GM12864 (cell line): Measurements from ENCODE around the gene MARCO.
"Not testable (repeated sequence)": the region's sequence is repeated elsewhere in the genome, so short reads cannot be mapped to it uniquely, and the experiment has no call there.

Experiments used
- DNase-seq: peaks from one replicate; pipeline ENCODE4 v3.0.0-alpha.2; 2011; ENCODE audit warnings: low read depth
- H3K4me3 ChIP-seq: 2 replicates; pipeline ENCODE4 v1.5.1; 2011; ENCODE audit warnings: mild to moderate bottlenecking, low read depth, low read length, control low read depth
- TF ChIP-seq, protein P1 (sequence below): IDR thresholded peaks from 2 replicates; pipeline ENCODE4 v1.5.1; 2011; ENCODE audit warnings: low read depth, mild to moderate bottlenecking, moderate library complexity, low read length, control low read depth, inconsistent platforms; ENCODE audit errors: missing control alignments

The MARCO gene

DNA sequence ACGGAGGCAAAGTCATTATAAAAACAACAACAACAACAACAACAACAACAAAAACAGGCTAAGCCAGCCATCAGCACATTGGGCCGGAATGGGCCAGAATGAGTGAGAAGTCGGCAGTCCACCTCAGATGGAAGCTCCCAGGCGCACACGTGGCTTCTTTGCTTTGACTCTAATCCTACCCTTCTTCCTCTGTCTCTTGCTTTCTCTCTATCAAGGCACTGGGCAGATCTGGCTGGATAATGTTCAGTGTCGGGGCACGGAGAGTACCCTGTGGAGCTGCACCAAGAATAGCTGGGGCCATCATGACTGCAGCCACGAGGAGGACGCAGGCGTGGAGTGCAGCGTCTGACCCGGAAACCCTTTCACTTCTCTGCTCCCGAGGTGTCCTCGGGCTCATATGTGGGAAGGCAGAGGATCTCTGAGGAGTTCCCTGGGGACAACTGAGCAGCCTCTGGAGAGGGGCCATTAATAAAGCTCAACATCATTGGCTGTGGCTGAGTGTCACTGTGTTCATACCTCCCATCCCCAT is 52.2 kb downstream of the MARCO start:
- H3K4me3 ChIP-seq: no peak overlapping the region
- TF ChIP-seq, protein P1, sequence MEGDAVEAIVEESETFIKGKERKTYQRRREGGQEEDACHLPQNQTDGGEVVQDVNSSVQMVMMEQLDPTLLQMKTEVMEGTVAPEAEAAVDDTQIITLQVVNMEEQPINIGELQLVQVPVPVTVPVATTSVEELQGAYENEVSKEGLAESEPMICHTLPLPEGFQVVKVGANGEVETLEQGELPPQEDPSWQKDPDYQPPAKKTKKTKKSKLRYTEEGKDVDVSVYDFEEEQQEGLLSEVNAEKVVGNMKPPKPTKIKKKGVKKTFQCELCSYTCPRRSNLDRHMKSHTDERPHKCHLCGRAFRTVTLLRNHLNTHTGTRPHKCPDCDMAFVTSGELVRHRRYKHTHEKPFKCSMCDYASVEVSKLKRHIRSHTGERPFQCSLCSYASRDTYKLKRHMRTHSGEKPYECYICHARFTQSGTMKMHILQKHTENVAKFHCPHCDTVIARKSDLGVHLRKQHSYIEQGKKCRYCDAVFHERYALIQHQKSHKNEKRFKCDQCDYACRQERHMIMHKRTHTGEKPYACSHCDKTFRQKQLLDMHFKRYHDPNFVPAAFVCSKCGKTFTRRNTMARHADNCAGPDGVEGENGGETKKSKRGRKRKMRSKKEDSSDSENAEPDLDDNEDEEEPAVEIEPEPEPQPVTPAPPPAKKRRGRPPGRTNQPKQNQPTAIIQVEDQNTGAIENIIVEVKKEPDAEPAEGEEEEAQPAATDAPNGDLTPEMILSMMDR: no peak
- no peak for DNase-seq

DNA sequence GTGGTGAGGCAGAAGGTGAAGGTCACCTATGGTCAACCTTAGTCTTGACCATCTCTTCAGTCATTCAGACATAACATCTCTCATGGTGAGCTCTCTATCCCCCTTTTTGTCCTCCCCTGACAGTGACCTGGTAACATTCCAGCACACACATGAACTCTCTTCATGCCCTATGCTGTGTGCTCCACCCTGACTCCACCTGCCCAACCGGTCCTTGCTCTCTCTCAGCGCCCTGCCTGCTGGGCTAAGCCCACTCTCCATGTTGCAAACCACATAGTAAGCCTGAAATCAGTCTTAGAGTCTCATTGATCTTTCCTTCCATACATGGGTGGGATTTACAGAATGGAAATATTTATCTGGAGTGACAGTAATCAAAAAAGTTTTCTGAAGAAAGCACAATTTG is 52.8 kb downstream of the MARCO start:
- no peak overlapping the region for H3K4me3 ChIP-seq

DNA sequence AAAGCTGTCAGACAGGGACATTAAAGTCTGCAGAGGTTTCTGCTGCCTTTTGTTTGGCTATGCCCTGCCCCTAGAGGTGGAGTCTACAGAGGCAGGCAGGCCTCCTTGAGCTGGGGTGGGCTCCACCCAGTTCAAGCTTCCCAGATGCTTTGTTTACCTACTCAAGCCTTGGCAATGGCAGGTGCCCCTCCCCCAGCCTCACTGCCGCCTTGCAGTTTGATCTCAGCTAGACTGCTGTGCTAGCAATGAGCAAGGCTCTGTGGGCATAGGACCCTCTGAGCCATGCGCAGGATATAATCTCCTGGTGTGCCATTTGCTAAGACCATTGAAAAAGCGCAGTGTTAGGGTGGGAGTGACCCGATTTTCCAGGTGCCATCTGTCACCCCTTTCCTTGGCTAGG is 61.9 kb downstream of the MARCO start:
- not testable (repeated sequence) for H3K4me3 ChIP-seq, DNase-seq

More for the DNA sequence above, 52.8 kb downstream of the MARCO start:
- TF ChIP-seq, protein P1: no peak
- no peak for DNase-seq

DNA sequence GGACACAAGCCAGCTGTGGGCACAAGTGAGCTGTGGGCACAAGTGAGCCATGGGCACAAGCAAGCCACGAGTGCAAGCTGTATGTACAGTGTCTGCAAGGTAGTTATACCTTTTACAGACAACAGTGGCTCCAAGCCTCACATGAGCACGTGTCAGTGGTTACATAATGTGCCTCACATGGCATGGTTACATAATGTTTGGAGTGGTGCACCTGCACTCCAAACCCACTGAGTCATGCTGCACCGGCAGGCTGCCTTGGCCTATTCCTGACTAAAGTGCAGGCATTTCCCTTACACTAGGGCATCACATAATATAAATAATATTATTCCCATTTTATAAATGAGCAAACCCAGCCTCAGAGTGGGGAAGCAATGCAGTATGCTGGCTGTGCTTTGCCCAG is 62.6 kb downstream of the MARCO start:
- no peak for DNase-seq
- no peak overlapping the region for H3K4me3 ChIP-seq
- TF ChIP-seq, protein P1: no peak

DNA sequence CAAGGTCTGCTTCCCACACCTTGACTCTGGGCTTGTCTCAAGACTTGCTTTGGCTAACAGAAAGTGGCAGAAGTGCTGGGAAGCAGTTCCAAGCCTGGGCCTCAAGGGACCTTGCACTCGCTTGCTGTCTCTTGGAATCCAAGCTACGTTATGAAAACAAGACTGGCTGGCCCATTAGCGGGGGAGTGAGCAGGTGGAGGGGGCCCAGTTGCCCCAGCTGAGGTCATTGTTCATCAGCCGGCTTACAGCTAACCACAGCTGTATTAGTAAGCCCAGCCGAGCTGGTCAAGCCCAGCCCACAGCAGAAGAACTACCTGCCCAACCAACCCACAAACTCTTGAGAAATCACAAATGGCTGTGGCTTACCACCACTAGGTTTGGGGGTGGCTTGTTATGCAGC is 63.1 kb downstream of the MARCO start:
- TF ChIP-seq, protein P1: no peak
- DNase-seq: no peak

DNA sequence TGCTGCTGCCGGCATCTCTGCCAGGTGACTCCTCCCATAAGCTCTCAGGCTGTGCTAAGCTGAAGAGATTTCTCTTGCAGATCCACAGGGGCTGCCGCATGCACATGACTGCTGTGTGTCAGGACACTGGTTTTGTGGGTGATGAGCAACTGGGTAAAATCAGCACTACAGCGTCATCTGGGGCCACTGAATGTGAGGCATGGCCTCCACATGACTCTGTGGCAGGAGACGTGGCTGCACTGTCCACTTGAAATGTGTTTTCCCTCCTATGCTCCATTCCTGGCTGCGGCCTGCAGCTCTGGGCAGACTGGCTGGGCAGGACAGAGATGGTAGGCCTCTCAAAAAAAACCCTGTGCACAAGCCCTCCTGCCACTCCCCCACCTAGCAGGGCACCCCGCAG is 63.6 kb downstream of the MARCO start:
- H3K4me3 ChIP-seq: no peak overlapping the region
- TF ChIP-seq, protein P1: no peak
- no peak for DNase-seq

More for the DNA sequence above, 63.1 kb downstream of the MARCO start:
- H3K4me3 ChIP-seq: no peak overlapping the region

DNA sequence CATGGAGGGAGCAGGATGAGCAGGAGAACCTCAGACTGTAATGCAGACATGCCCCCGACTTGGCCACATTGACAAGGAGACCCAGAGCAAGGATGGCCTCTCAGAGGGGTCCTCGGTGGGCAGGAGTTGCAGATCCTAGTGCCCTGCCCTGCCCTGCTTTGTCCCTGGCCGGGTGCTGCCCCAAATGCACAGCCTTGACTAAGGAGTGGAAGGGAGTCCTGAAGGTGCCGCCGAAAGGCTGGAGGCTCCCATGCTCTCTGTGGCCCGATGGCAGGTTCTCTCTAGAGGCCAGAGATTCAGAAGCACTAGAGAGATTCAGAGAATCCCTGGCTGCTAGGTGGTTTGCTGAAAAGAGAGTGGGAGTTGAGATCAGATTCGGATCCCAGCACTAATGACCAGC is 64.4 kb downstream of the MARCO start:
- TF ChIP-seq, protein P1: no peak
- no peak overlapping the region for H3K4me3 ChIP-seq
- no peak for DNase-seq
